ENCODE results near the gene KTN1. TPM values are rescaled to one million over a fixed set of nuclear protein-coding genes. Genes with fewer than 3 reads are reported as not detected.

Gene KTN1
- total RNA-seq, 1 experiment from 2014 or later, result 125 TPM

DNA sequence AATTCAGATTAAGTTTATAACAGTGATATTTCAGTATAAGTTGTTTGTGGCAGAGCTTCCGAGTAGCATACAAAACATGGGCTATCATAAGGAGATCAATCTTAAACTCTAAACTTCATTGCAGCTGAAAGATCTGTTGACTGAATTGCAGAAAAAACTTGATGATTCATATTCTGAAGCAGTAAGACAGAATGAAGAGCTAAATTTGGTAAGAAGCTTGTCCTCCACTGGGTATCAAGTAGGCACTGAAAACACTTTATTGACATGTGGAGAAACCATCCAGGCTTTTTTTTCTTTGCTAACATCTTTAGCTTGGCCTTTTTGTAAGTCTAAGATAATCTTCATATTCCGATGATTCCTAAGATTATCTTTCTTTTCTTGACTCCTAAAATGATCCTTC, 93.0 kb downstream of the KTN1 start:
- Mint-ChIP-seq H3K36me3 (peaks cover 56% of the 10 kb centered on the region), H3K9me3 (no peaks in the 10 kb centered on the region), H3K4me3 (no peak overlapping the region), H3K27me3 (ENCODE audit: low read depth) (no peaks in the 10 kb centered on the region), H3K4me1 (no peaks in the 10 kb centered on the region), H3K27ac (no peak overlapping the region)
- ChIA-PET CTCF (interaction anchor here (1.4 kb wide), 1 partner anchor 227 kb away, joined by 3 read pairs; no protein-coding TSS in a partner anchor), POLR2A (no interaction called here)
- TF ChIP-seq, protein P1, sequence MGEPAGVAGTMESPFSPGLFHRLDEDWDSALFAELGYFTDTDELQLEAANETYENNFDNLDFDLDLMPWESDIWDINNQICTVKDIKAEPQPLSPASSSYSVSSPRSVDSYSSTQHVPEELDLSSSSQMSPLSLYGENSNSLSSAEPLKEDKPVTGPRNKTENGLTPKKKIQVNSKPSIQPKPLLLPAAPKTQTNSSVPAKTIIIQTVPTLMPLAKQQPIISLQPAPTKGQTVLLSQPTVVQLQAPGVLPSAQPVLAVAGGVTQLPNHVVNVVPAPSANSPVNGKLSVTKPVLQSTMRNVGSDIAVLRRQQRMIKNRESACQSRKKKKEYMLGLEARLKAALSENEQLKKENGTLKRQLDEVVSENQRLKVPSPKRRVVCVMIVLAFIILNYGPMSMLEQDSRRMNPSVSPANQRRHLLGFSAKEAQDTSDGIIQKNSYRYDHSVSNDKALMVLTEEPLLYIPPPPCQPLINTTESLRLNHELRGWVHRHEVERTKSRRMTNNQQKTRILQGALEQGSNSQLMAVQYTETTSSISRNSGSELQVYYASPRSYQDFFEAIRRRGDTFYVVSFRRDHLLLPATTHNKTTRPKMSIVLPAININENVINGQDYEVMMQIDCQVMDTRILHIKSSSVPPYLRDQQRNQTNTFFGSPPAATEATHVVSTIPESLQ (CRISPR knock-in tag; IDR thresholded peaks at IDR 0.05), result no peak
- TF ChIP-seq NR1H2 (CRISPR knock-in tag; IDR thresholded peaks at IDR 0.05) (no peak), ZNF671 (CRISPR knock-in tag; IDR thresholded peaks at IDR 0.05) (no peak), HMGA2 (CRISPR knock-in tag; IDR thresholded peaks at IDR 0.05) (no peak), CBFB (CRISPR knock-in tag; IDR thresholded peaks at IDR 0.05; ENCODE audit: low read depth) (no peak), NFE2L1 (CRISPR knock-in tag; IDR thresholded peaks at IDR 0.05) (no peak), ZNF138 (CRISPR knock-in tag; conservative IDR thresholded peaks at IDR 0.05) (no peak), ESRRA (CRISPR knock-in tag; IDR thresholded peaks at IDR 0.05; ENCODE audit: borderline replicate concordance) (no peak), ZNF219 (CRISPR knock-in tag; IDR thresholded peaks at IDR 0.05; ENCODE audit: borderline replicate concordance) (no peak), TEAD1 (CRISPR knock-in tag; IDR thresholded peaks at IDR 0.05) (no peak), ELF4 (CRISPR knock-in tag; IDR thresholded peaks at IDR 0.05; ENCODE audit: low read depth) (no peak), ZNF396 (CRISPR knock-in tag; IDR thresholded peaks at IDR 0.05; ENCODE audit: borderline replicate concordance) (no peak), SP1 (CRISPR knock-in tag; conservative IDR thresholded peaks at IDR 0.05) (no peak)
- TF ChIP-seq, protein P2, sequence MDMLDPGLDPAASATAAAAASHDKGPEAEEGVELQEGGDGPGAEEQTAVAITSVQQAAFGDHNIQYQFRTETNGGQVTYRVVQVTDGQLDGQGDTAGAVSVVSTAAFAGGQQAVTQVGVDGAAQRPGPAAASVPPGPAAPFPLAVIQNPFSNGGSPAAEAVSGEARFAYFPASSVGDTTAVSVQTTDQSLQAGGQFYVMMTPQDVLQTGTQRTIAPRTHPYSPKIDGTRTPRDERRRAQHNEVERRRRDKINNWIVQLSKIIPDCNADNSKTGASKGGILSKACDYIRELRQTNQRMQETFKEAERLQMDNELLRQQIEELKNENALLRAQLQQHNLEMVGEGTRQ (CRISPR knock-in tag; IDR thresholded peaks at IDR 0.05), result no peak
- TF ChIP-seq, protein P3, sequence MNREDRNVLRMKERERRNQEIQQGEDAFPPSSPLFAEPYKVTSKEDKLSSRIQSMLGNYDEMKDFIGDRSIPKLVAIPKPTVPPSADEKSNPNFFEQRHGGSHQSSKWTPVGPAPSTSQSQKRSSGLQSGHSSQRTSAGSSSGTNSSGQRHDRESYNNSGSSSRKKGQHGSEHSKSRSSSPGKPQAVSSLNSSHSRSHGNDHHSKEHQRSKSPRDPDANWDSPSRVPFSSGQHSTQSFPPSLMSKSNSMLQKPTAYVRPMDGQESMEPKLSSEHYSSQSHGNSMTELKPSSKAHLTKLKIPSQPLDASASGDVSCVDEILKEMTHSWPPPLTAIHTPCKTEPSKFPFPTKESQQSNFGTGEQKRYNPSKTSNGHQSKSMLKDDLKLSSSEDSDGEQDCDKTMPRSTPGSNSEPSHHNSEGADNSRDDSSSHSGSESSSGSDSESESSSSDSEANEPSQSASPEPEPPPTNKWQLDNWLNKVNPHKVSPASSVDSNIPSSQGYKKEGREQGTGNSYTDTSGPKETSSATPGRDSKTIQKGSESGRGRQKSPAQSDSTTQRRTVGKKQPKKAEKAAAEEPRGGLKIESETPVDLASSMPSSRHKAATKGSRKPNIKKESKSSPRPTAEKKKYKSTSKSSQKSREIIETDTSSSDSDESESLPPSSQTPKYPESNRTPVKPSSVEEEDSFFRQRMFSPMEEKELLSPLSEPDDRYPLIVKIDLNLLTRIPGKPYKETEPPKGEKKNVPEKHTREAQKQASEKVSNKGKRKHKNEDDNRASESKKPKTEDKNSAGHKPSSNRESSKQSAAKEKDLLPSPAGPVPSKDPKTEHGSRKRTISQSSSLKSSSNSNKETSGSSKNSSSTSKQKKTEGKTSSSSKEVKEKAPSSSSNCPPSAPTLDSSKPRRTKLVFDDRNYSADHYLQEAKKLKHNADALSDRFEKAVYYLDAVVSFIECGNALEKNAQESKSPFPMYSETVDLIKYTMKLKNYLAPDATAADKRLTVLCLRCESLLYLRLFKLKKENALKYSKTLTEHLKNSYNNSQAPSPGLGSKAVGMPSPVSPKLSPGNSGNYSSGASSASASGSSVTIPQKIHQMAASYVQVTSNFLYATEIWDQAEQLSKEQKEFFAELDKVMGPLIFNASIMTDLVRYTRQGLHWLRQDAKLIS (CRISPR knock-in tag; IDR thresholded peaks at IDR 0.05; ENCODE audit: borderline replicate concordance), result no peak
- TF ChIP-seq, protein P4, sequence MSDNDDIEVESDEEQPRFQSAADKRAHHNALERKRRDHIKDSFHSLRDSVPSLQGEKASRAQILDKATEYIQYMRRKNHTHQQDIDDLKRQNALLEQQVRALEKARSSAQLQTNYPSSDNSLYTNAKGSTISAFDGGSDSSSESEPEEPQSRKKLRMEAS (CRISPR knock-in tag; IDR thresholded peaks at IDR 0.05), result no peak
- TF ChIP-seq, protein P5, sequence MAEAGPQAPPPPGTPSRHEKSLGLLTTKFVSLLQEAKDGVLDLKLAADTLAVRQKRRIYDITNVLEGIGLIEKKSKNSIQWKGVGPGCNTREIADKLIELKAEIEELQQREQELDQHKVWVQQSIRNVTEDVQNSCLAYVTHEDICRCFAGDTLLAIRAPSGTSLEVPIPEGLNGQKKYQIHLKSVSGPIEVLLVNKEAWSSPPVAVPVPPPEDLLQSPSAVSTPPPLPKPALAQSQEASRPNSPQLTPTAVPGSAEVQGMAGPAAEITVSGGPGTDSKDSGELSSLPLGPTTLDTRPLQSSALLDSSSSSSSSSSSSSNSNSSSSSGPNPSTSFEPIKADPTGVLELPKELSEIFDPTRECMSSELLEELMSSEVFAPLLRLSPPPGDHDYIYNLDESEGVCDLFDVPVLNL (CRISPR knock-in tag; IDR thresholded peaks at IDR 0.05; ENCODE audit: borderline replicate concordance, low read depth), result no peak
- TF ChIP-seq, protein P6, sequence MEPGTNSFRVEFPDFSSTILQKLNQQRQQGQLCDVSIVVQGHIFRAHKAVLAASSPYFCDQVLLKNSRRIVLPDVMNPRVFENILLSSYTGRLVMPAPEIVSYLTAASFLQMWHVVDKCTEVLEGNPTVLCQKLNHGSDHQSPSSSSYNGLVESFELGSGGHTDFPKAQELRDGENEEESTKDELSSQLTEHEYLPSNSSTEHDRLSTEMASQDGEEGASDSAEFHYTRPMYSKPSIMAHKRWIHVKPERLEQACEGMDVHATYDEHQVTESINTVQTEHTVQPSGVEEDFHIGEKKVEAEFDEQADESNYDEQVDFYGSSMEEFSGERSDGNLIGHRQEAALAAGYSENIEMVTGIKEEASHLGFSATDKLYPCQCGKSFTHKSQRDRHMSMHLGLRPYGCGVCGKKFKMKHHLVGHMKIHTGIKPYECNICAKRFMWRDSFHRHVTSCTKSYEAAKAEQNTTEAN (CRISPR knock-in tag; IDR thresholded peaks at IDR 0.05), result no peak
- ATAC-seq, result no peak
- no peak for DNase-seq (ENCODE audit: low spot score)
